H1 (cell line): ENCODE data around the gene NMRAL1. TPM values are rescaled to one million over a fixed set of nuclear protein-coding genes. Genes with fewer than 3 reads are reported as not detected.

Experiments
- CTCF ChIA-PET: fragments of 300-600 bp; sonication (Branson Sonifier 250); formaldehyde crosslinking; loops from one replicate; lab custom pipeline; 2021; ENCODE audit not compliant: partially characterized antibody; lab: Charles Lee
- POLR2A ChIA-PET: fragments of 300-600 bp; sonication (Branson Sonifier 250); formaldehyde crosslinking; loops from one replicate; lab custom pipeline; 2021; ENCODE audit warnings: inconsistent platforms; ENCODE audit not compliant: partially characterized antibody; lab: Charles Lee
- DNase-seq, 2 experiments: peaks; one replicate each; pipeline versions ENCODE4 v3.0.0 to v3.0.0-alpha.2; 2010 to 2022; ENCODE audit warnings: low spot score in 2 of 2, low read depth in 1 of 2, mixed read lengths in 1 of 2
- FAIRE-seq: peaks from 2 replicates; lab custom pipeline; 2011; peaks lifted over from hg19 to GRCh38; lab: Jason Lieb, UNC
- H2AFZ ChIP-seq: 2 replicates; pipeline ENCODE4 v1.8.1; 2012; ENCODE audit warnings: low read length, inconsistent platforms
- H2AK5ac ChIP-seq: 2 replicates; pipeline ENCODE4 v1.6.1; 2013; ENCODE audit warnings: low read depth, low read length
- H2BK120ac ChIP-seq: replicated peaks from 2 replicates; pipeline ENCODE3; 2013; ENCODE audit warnings: low read depth, low read length, inconsistent platforms
- H2BK12ac ChIP-seq: 2 replicates; pipeline ENCODE4 v1.6.1; 2013; ENCODE audit warnings: low read depth, low read length
- H2BK15ac ChIP-seq: 2 replicates; pipeline ENCODE4 v1.6.1; 2013; ENCODE audit warnings: low read length
- H2BK20ac ChIP-seq: 2 replicates; pipeline ENCODE4 v1.6.1; 2013; ENCODE audit warnings: low read length
- H2BK5ac ChIP-seq: 2 replicates; pipeline ENCODE4 v1.6.1; 2013; ENCODE audit warnings: low read depth, low read length
- H3K14ac ChIP-seq: 2 replicates; pipeline ENCODE4 v1.6.1; 2013; ENCODE audit warnings: inconsistent platforms; ENCODE audit not compliant: insufficient read length
- H3K18ac ChIP-seq: 2 replicates; pipeline ENCODE4 v1.6.1; 2013; ENCODE audit warnings: low read length; ENCODE audit errors: extremely low read depth
- H3K23ac ChIP-seq: 2 replicates; pipeline ENCODE4 v1.6.1; 2013; ENCODE audit warnings: inconsistent platforms; ENCODE audit not compliant: insufficient read length
- H3K23me2 ChIP-seq: 2 replicates; pipeline ENCODE4 v1.6.1; 2013; ENCODE audit warnings: low read depth, low read length
- H3K27ac ChIP-seq: 2 replicates; pipeline ENCODE4 v1.6.1; 2011; ENCODE audit warnings: low read depth, low read length, inconsistent platforms
- H3K27me3 ChIP-seq, 4 experiments: replicated peaks in 1 of 4; 1 replicate in 1 of 4; 2 replicates in 3 of 4; pipeline versions ENCODE4 v1.6.1 to v1.8.1; 2011 to 2013; ENCODE audit warnings: low read length in 3 of 4, mild to moderate bottlenecking in 3 of 4, inconsistent platforms in 2 of 4, mixed read lengths in 2 of 4, moderate library complexity in 1 of 4; ENCODE audit not compliant: control insufficient read depth in 3 of 4, insufficient read depth in 3 of 4; ENCODE audit errors: extremely low read depth in 1 of 4
- H3K36me3 ChIP-seq, 4 experiments: 2 replicates each; pipeline versions ENCODE4 v1.6.1 to v1.8.1; 2011 to 2013; ENCODE audit warnings: mild to moderate bottlenecking in 4 of 4, low read length in 3 of 4, moderate library complexity in 2 of 4, control low read depth in 1 of 4, inconsistent platforms in 1 of 4; ENCODE audit not compliant: insufficient read depth in 4 of 4, control insufficient read depth in 2 of 4
- H3K4ac ChIP-seq: replicated peaks from 2 replicates; pipeline ENCODE3; 2013; ENCODE audit warnings: low read length, low read depth, mixed read lengths, inconsistent platforms; ENCODE audit not compliant: insufficient read length
- H3K4me1 ChIP-seq, 4 experiments: replicated peaks in 1 of 4; 1 replicate in 1 of 4; 2 replicates in 3 of 4; pipeline versions ENCODE4 v1.6.1 to v1.8.1; 2011 to 2013; ENCODE audit warnings: low read length in 3 of 4, inconsistent platforms in 2 of 4, mixed read lengths in 1 of 4; ENCODE audit not compliant: insufficient read depth in 4 of 4, control insufficient read depth in 3 of 4
- H3K4me2 ChIP-seq, 2 experiments: 2 replicates each; pipeline versions ENCODE4 v1.6.1 to v1.8.1; 2011 to 2013; ENCODE audit warnings: low read depth in 2 of 2, low read length in 2 of 2, control low read depth in 1 of 2, inconsistent platforms in 1 of 2, mild to moderate bottlenecking in 1 of 2; ENCODE audit not compliant: insufficient read depth in 1 of 2
- H3K4me3 ChIP-seq, 4 experiments: fragments of 200-600, 300-600 bp in 1 of 4; sonication (generic), shearing (Covaris generic), sonication (Bioruptor Twin) in 1 of 4; 2 replicates each; pipeline versions ENCODE4 v1.5.1 to v1.8.1; 2011 to 2016; ENCODE audit warnings: low read length in 4 of 4, low read depth in 3 of 4, control low read depth in 2 of 4, inconsistent platforms in 2 of 4, mild to moderate bottlenecking in 2 of 4, mixed read lengths in 1 of 4, moderate library complexity in 1 of 4; ENCODE audit not compliant: insufficient read depth in 2 of 4; ENCODE audit errors: extremely low read depth in 1 of 4
- H3K56ac ChIP-seq: replicated peaks from 2 replicates; pipeline ENCODE3; 2013; ENCODE audit warnings: low read depth, mild to moderate bottlenecking, mixed read lengths, low read length, inconsistent platforms; ENCODE audit not compliant: insufficient read length
- H3K79me1 ChIP-seq: 2 replicates; pipeline ENCODE4 v1.6.1; 2013; ENCODE audit warnings: low read depth, low read length, control low read depth
- H3K79me2 ChIP-seq, 2 experiments: 2 replicates each; pipeline versions ENCODE4 v1.6.1 to v1.8.1; 2012 to 2013; ENCODE audit warnings: low read length in 2 of 2, mild to moderate bottlenecking in 2 of 2, inconsistent platforms in 1 of 2; ENCODE audit not compliant: insufficient read depth in 2 of 2, control insufficient read depth in 1 of 2
- H3K9ac ChIP-seq, 4 experiments: replicated peaks in 1 of 4; 1 replicate in 1 of 4; 2 replicates in 3 of 4; pipeline versions ENCODE4 v1.6.1 to v1.8.1; 2011 to 2013; ENCODE audit warnings: low read depth in 3 of 4, low read length in 3 of 4, control low read depth in 2 of 4, mild to moderate bottlenecking in 2 of 4, moderate library complexity in 2 of 4, inconsistent platforms in 1 of 4; ENCODE audit errors: extremely low read depth in 1 of 4
- H3K9me3 ChIP-seq, 2 experiments: 2 replicates each; pipeline versions ENCODE4 v1.6.1 to v1.8.1; 2012 to 2013; ENCODE audit warnings: mild to moderate bottlenecking in 2 of 2, moderate library complexity in 2 of 2, control low read depth in 1 of 2, inconsistent platforms in 1 of 2, low read depth in 1 of 2, low read length in 1 of 2, mixed read lengths in 1 of 2; ENCODE audit not compliant: insufficient read depth in 2 of 2
- H4K20me1 ChIP-seq, 2 experiments: replicated peaks in 1 of 2; 2 replicates each; pipeline versions ENCODE3 to v1.8.1; 2011 to 2013; ENCODE audit warnings: inconsistent platforms in 2 of 2, low read length in 2 of 2, mild to moderate bottlenecking in 1 of 2; ENCODE audit not compliant: insufficient read depth in 2 of 2, control insufficient read depth in 1 of 2
- H4K5ac ChIP-seq: 2 replicates; pipeline ENCODE4 v1.6.1; 2013; ENCODE audit warnings: low read length, low read depth, mixed read lengths, inconsistent platforms; ENCODE audit not compliant: insufficient read length
- H4K8ac ChIP-seq: 2 replicates; pipeline ENCODE4 v1.8.0; 2013; ENCODE audit warnings: mild to moderate bottlenecking, moderate library complexity, low read length, inconsistent platforms; ENCODE audit not compliant: insufficient read depth; ENCODE audit errors: extremely low read depth
- H4K91ac ChIP-seq: replicated peaks from 2 replicates; pipeline ENCODE3; 2013; ENCODE audit warnings: low read length, mixed read lengths, inconsistent platforms; ENCODE audit not compliant: insufficient read length
- CHD2 ChIP-seq: IDR thresholded peaks from 2 replicates; pipeline ENCODE4 v1.6.1; 2012; ENCODE audit warnings: low read length, improper control_type of control experiment
- CTCF ChIP-seq, 3 experiments: IDR thresholded peaks; 1 replicate in 2 of 3; 2 replicates in 1 of 3; pipeline versions ENCODE4 v1.5.1 to v1.6.1; 2011; ENCODE audit warnings: low read length in 3 of 3, mild to moderate bottlenecking in 3 of 3, inconsistent platforms in 2 of 3, low read depth in 1 of 3, moderate library complexity in 1 of 3; ENCODE audit not compliant: insufficient read depth in 1 of 3; ENCODE audit errors: control extremely low read depth in 1 of 3
- EGR1 ChIP-seq: IDR thresholded peaks from 2 replicates; pipeline ENCODE4 v1.6.1; 2011; ENCODE audit warnings: low read depth, low read length, borderline replicate concordance
- FOSL1 ChIP-seq: IDR thresholded peaks from 2 replicates; pipeline ENCODE4 v1.6.1; 2011; ENCODE audit warnings: mild to moderate bottlenecking, low read depth, low read length, moderate library complexity; ENCODE audit not compliant: insufficient read depth
- HDAC2 ChIP-seq, 2 experiments: fragments of 300-600 bp in 1 of 2; sonication (generic) in 1 of 2; IDR thresholded peaks; 2 replicates each; pipeline ENCODE4 v1.6.1; 2011 to 2012; ENCODE audit warnings: low read depth in 2 of 2, low read length in 2 of 2, mild to moderate bottlenecking in 2 of 2, moderate library complexity in 2 of 2, borderline replicate concordance in 1 of 2, inconsistent platforms in 1 of 2
- HDAC6 ChIP-seq: IDR thresholded peaks from one replicate; pipeline ENCODE4 v1.7.1; 2012; ENCODE audit warnings: low read depth, mild to moderate bottlenecking, inconsistent platforms, low read length, moderate library complexity
- JUND ChIP-seq: IDR thresholded peaks from 2 replicates; pipeline ENCODE4 v1.6.1; 2011; ENCODE audit warnings: mild to moderate bottlenecking, improper control_type of control experiment, low read length
- KDM5A ChIP-seq: fragments of 200-600 bp; IDR thresholded peaks from 2 replicates; pipeline ENCODE4 v1.7.1; 2012; ENCODE audit warnings: mild to moderate bottlenecking, low read length, inconsistent platforms, mixed read lengths
- MAX ChIP-seq: IDR thresholded peaks from 2 replicates; pipeline ENCODE4 v1.6.1; 2012; ENCODE audit warnings: inconsistent platforms
- SUZ12 ChIP-seq: fragments of 200-600 bp; sonication (generic); IDR thresholded peaks from 2 replicates; pipeline ENCODE4 v1.6.1; 2012; ENCODE audit warnings: mild to moderate bottlenecking, inconsistent platforms, low read length, moderate library complexity, mixed read lengths
- TAF1 ChIP-seq: IDR thresholded peaks from 2 replicates; pipeline ENCODE4 v1.6.1; 2011; ENCODE audit warnings: mild to moderate bottlenecking, low read depth, low read length
- WGBS, 2 experiments: shearing (Covaris generic) in 1 of 2; methylation state at CpG; one replicate each; pipeline versions ENCODE4 v1.1.6 to v1.1.7; 2013 to 2015; ENCODE audit warnings: low lambda C conversion rate in 2 of 2, mixed read lengths in 2 of 2, inconsistent platforms in 1 of 2, low coverage in 1 of 2, missing lambda C conversion rate in 1 of 2; ENCODE audit not compliant: insufficient replicate concordance in 2 of 2, insufficient coverage in 1 of 2, insufficient read length in 1 of 2; ENCODE audit errors: extremely low coverage in 1 of 2, missing lambda C conversion rate in 1 of 2; 5-methylcytosine and 5-hydroxymethylcytosine counted together
- polyA plus RNA-seq, 7 experiments: library from polyadenylated mRNA; depleted of rRNA in 3 of 7; stranded (reverse) in 5 of 7; unstranded in 2 of 7; fragments of >200 nt in 5 of 7; fragments of 200-250 nt in 2 of 7; gene quantifications; 1 replicate in 5 of 7; 2 replicates in 1 of 7; 4 replicates in 1 of 7; pipeline versions ENCODE4 v1.2.1 to v1.2.3, GENCODE V29; 2011 to 2013; ENCODE audit warnings: missing spikeins in 2 of 7, mixed read lengths in 2 of 7
- total RNA-seq: library from RNA; stranded (reverse); fragmentation: NEBNext Ultra II Directional; extraction: Animal tissue kit (Norgen Biotek cat#: 25700); gene quantifications from 2 replicates; pipeline ENCODE4 v1.2.1, GENCODE V29; 2021

The NMRAL1 gene
- total and polyA plus RNA-seq, 2 of the 8 experiments (the other 6 are each of a cell fraction or from before 2014, with no cell fraction given): 66.8 to 143 TPM

GRCh38 chr16:4523686-4524085, 49.3 kb upstream of the NMRAL1 start:
- Histone ChIP-seq H3K9me3 (no peaks in the 10 kb centered on the region), H3K4me3 (no peak overlapping the region), H4K8ac (no peak overlapping the region), H4K20me1 (peaks cover 0 to 11% of the 10 kb centered on the region in 2 experiments), H3K79me2 (peaks cover 3 to 18% of the 10 kb centered on the region in 2 experiments; a peak in 2 of 4 replicates), H2AK5ac (peak overlapping the region; percentile 68; the same call in 1 of the 2 replicates), H2BK12ac (0 out of 2 replicates have a peak overlapping the region, but pooled peaks have one; percentile 22), H3K23ac (no peak overlapping the region), H3K27ac (no peak overlapping the region), H2AFZ (no peak overlapping the region), H4K5ac (no peak overlapping the region), H2BK120ac (no peak overlapping the region), H3K4ac (no peak overlapping the region), H2BK15ac (no peak overlapping the region), H2BK5ac (peak overlapping the region; percentile 54; the same call in 1 of the 2 replicates), H3K9ac (no peak overlapping the region), H3K23me2 (no peaks in the 10 kb centered on the region), H3K56ac (no peak overlapping the region), H2BK20ac (no peak overlapping the region), H4K91ac (no peak overlapping the region), H3K14ac (no peak overlapping the region), H3K4me2 (no peak overlapping the region), H3K18ac (no peak overlapping the region), H3K36me3 (no peaks in the 10 kb centered on the region), H3K4me1 (peaks cover under 1 to 21% (median 16%) of the 10 kb centered on the region in 4 experiments), H3K27me3 (no peaks in the 10 kb centered on the region), H3K79me1 (peaks cover 5% of the 10 kb centered on the region)
- 94% methylated on average over 4 of the region's 4 CpGs; no CpG with 5 or more reads in 1 of the 2 experiments for WGBS, 2 experiments
- CTCF ChIA-PET: interaction anchor here (1.1 to 35.4 kb wide), 8 partner anchors 14 to 101 kb away, joined by 3 to 968 read pairs (median 12); partner anchors contain the start of genes C16orf96, CDIP1 and MGRN1
- DNase-seq (no peak), FAIRE-seq (no peak)
- POLR2A ChIA-PET: interaction anchor here (1.0 to 2.6 kb wide), 5 partner anchors 10 to 70 kb away, joined by 3 to 11 read pairs (median 5); partner anchors contain the start of gene CDIP1
- TF ChIP-seq KDM5A: no peak
- TF ChIP-seq EGR1: no peak
- TF ChIP-seq CHD2: no peak
- TF ChIP-seq HDAC2 (IDR thresholded peaks at IDR 0.05; ENCODE audit: borderline replicate concordance in 1 of 2, low read depth in 2 of 2, low read length in 2 of 2): no peak
- no peak for TF ChIP-seq HDAC6
- no peak for TF ChIP-seq MAX
- no peak for TF ChIP-seq SUZ12
- TF ChIP-seq TAF1: no peak
- no peak for TF ChIP-seq CTCF (IDR thresholded peaks at IDR 0.05; ENCODE audit: control extremely low read depth in 1 of 3, insufficient read depth in 1 of 3, low read depth in 1 of 3, low read length in 3 of 3)
- TF ChIP-seq FOSL1: no peak
- no peak for TF ChIP-seq JUND
